Stimulated activated naive CD4-positive, alpha-beta T cell (primary cell): ENCODE measurements around the gene CDH4.

Experiments used
- DNase-seq, 6 experiments: peaks; one replicate each; lab custom pipeline; 2025; lab: John Stamatoyannopoulos, UW

The CDH4 gene

DNA sequence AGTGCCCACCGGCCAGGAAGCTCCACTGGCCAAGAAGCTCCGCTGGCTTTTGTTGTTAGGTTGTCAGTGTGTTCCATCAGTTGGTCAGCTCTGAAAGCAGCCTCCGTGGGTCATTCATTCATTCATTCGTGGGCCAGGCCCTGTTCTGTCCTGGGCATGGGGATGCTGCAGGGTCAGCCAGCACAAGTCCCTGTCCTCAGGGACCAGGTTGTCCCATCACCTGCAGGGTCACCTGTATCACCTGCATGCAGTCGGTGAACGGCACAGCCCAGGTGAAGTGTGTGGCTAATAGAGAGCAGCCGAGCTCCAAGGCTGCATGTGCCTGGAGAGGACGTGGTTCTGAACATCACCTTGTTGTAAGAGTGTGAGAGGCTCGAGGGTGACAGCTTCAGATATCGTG lies 403.5 kb downstream of the CDH4 start:
- no peak for DNase-seq

GRCh38 chr20:61656198-61656597 lies 404.1 kb downstream of the CDH4 start:
- no peak for DNase-seq

GRCh38 chr20:61657721-61658377 lies 405.8 kb downstream of the CDH4 start:
- no peak for DNase-seq

GRCh38 chr20:61658563-61658962 lies 406.5 kb downstream of the CDH4 start:
- no peak for DNase-seq

DNA sequence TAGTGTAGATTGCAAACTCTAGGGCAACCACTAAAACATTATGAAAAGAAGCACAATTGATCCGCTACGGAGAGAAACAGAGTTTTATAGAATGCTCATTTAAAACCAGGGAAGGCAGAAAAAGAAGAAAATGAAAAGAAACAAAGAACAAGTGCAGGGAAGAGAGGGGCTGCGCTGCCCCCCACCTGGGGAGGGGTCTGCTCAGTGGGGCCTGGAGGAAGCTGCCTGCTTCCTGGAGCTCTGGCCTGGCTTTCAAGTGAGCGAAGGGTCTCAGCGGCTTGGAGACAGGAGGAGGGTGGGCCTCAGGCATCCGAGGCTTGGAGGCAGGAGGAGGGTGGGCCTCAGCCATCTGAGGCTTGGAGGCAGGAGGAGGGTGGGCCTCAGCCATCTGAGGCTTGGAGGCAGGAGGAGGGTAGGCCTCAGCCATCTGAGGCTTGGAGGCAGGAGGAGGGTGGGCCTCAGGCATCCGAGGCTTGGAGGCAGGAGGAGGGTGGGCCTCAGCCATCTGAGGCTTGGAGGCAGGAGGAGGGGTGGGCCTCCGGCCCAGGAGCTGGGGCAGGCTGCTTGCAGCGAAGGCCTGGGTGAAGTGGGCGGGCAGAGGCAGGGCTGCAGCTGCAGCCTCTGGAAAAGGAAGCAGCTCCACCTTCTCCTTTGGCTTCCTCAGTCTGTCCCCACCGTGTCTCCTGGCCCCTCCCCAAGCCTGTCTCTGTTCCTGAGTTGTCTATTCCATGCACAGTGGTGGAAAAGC lies 407.4 kb downstream of the CDH4 start:
- DNase-seq = no peak

GRCh38 chr20:61659994-61660346 lies 407.9 kb downstream of the CDH4 start:
- DNase-seq = no peak

DNA sequence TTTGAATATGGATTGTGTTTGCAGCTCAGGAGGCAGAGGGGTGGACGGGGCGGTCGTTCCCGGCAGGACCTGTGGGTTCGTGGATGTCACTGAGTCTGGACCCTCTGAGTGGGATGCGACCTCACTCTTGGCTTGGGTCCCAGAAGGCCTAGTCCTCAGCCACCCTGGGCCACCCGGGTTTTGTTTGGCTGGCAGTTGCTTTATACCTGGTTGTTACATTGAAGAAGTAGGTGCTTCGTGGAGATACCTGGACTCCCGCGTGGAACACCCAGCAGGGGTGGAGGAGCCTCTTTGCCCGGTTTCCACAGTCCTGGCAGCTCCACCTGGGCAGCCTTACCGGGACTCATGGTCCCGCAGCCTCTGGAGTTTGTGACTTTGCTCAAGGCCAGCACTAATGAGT lies 408.5 kb downstream of the CDH4 start:
- no peak for DNase-seq

DNA sequence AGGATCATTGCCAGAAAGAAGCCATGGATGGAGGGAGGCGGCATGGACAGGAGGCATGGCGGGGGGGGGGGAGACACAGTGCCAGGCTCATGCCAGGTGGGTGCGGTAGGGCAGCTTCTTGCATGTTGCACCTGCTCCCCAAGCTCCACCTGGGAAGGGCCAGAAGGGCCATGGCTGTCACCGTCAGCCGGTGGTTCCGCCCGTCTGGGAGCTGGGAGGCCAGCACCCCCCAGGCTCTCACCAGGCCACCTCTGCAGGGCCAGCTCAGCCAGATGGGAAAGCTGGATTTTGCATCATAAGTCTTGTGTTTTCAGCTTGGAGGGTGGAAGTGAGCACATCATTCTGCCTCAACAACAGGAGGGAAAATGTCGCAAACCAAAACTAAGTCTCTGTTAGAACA lies 409.0 kb downstream of the CDH4 start:
- no peak for DNase-seq

DNA sequence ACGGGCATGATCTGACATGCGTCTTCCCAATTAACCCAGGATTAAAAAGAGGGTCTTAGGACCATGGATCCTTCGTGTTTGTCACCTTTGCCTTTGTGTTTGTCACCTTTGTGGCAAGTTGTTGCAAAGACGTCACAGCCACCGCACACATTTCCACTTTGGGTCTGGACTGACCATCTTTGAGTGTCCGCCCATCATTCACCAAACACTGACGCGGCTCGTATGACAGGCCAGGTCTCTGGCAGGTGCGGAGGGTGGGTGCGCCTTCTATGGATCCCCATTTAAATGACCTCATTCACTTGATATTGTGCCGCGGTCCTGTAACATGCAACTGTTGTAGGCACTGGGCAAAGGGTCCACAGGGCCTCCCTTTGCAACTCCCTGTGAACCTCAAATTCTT lies 409.5 kb downstream of the CDH4 start:
- no peak for DNase-seq

DNA sequence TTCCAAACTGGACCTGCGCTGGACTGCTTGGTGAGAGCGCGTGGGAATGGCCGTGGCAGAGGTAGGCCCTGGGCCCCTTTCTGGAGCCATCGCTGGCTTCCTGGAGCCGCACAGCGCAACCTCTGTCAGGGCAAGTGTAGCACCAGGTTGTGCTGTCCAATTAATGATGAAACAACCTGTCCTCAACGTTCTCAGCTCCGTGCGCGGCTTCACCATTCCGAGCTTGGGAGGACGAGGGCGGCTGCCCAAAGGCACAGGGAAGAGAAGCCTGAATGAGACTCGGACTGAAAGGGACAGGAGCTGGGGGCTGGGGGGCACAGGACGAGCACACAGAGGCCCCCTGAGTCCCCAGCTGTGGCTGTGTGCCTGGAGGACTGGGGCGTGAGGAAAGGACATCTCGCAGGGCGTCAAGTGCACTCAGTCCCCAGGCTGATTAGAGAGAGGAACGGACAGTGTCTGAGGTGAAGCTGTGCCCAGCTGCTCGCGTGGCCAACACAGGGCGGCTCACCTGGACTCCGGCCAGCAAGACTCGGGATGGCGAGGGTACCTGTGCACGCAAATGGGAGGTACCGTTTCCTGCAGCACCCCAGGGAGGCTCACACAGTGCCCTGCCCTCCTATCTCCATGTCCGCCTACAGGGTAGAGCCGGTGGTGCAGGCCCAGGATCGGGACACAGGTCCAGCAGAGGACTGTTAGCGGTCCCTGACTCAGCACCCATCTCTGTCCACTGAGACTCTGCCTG lies 410.3 kb downstream of the CDH4 start:
- DNase-seq = no peak

GRCh38 chr20:61662968-61663331 lies 410.9 kb downstream of the CDH4 start:
- no peak for DNase-seq

DNA sequence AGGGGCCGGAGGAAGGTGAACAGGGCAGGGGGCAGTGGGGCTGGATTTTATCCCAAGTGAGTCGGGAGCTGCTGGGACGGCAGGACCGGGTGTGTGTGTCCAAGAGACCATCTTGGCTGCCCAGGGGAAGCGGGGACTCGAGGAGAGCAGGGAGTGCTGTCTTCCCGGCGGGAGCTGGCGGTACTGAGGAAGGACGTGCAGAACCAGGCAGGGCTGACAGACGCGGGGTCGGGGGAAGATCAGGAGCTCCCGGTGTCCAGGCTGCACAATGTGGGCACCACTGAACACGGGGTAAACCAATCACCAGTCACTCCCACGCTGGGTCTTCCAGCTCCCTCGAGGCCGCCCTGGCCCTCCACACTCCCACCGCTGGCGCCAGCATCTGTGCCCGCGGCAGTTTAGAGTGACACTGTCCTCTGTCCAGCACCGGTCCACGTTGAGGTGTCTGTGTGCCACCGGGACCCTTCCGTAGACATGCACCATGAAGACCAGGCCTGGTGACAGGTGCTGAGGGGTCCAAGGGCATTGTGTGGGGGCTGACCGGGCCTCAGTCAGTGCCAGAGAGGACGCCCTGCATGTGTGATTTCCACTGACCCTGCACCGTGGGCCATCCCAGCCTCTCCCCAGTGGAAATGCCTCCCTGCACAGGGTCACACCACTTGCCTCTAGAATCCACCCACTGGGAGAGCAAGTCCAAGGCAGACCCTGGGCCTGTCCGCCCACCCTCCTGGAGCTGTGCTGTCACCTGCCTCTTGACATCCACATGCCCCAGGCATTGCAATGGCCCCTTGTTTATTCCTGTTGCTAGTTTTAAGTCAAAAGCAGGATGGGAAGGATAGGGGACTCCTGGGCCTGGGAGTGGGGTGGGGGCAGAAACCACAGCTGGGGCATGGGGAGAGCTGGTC lies 411.7 kb downstream of the CDH4 start:
- DNase-seq = no peak

GRCh38 chr20:61664556-61665320 lies 412.7 kb downstream of the CDH4 start:
- no peak for DNase-seq

- DNase-seq = no peak
Measured at GRCh38 chr20:61665528-61666470, 413.7 kb downstream of the CDH4 start.

GRCh38 chr20:61666471-61666832 lies 414.4 kb downstream of the CDH4 start:
- DNase-seq = no peak

GRCh38 chr20:61667056-61667792 lies 415.2 kb downstream of the CDH4 start:
- DNase-seq = no peak

DNA sequence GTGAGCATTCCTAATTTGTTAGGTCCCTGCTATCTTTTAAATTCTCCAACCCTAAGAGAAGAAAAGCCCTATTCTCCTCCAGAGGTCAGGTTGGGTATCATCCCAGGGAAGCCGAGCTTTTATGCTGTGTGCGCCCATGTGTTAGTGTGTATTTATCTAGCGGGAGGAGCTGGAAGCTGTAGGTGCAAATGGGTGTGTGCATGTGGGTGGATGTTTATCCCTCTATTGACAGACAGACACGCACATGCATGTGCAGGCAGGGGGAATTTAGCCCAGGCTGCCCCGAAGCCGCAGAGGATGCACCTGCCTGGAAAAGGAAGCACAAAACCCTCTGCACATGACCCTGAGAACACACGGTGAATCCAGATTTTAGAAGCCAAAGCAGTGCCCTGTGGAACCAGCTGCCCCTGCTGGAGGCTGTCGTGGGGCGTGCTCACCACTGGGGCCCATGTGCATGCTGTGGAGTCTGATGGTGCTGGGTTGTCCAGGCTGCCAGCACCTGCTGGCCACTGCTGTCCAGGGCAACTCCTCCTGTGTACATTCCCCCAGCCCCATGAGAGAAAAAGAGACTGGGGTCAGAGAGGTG lies 416.1 kb downstream of the CDH4 start:
- no peak for DNase-seq

- DNase-seq = no peak
Measured at GRCh38 chr20:61668771-61669503, 416.9 kb downstream of the CDH4 start.

GRCh38 chr20:61670274-61670673 lies 418.2 kb downstream of the CDH4 start:
- no peak for DNase-seq
